SJCRH30 (cell line): Measurements from ENCODE around the gene PLA2R1. TPM values are rescaled to one million over a fixed set of nuclear protein-coding genes. Genes with fewer than 3 reads are reported as not detected.
"Not testable (repeated sequence)": the region's sequence is repeated elsewhere in the genome, so short reads cannot be mapped to it uniquely, and the experiment has no call there.

Experiments used
- DNase-seq, 2 experiments: peaks; one replicate each; pipeline ENCODE4 v3.0.0-alpha.2; 2015 to 2020
- H3K27ac ChIP-seq: fragments of 250-450 bp; sonication (Bioruptor Pico); 2 replicates; pipeline ENCODE4 v1.5.1; 2020; ENCODE audit warnings: mild to moderate bottlenecking, moderate library complexity
- H3K27me3 ChIP-seq: fragments of 250-450 bp; sonication (Bioruptor Pico); 2 replicates; pipeline ENCODE4 v1.5.1; 2020; ENCODE audit warnings: mild to moderate bottlenecking, moderate library complexity
- H3K36me3 ChIP-seq: fragments of 250-450 bp; sonication (Bioruptor Pico); 2 replicates; pipeline ENCODE4 v1.5.1; 2020; ENCODE audit warnings: mild to moderate bottlenecking, moderate library complexity
- H3K4me1 ChIP-seq: fragments of 250-450 bp; sonication (Bioruptor Pico); 2 replicates; pipeline ENCODE4 v1.5.1; 2020; ENCODE audit warnings: mild to moderate bottlenecking, moderate library complexity
- H3K4me3 ChIP-seq: fragments of 250-450 bp; sonication (Bioruptor Pico); 2 replicates; pipeline ENCODE4 v1.5.1; 2020; ENCODE audit warnings: mild to moderate bottlenecking, moderate library complexity
- H3K9me3 ChIP-seq: fragments of 250-450 bp; sonication (Bioruptor Pico); replicated peaks from 2 replicates; pipeline ENCODE4 v1.5.1; 2020; ENCODE audit warnings: mild to moderate bottlenecking, moderate library complexity
- total RNA-seq: library from RNA; depleted of rRNA; stranded (reverse); fragments of >200 nt; shearing (Covaris generic); gene quantifications from 2 replicates; pipeline ENCODE4 v1.2.3, GENCODE V29; 2014

PLA2R1 gene
- total RNA-seq, 1 experiment from 2014 or later, result not detected

DNA sequence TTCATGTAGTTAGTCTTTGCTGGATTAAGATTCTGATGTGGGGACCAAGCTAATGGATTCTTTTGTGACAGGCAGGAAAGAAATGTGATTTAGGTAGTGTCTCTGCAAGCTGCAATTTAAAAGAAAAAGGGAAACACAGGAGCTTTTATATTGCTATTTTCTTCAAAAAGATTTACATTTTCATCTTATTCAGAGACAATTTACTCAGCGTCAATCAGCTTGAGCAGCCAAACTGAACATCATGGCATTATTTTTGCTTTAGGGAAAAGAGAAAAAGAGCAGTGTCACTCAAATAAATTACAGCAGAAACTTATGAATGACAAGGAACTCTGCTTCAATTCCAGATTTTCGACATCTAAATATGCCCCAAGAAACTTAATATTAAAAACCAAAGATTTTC lies 67.4 kb downstream of the PLA2R1 start:
- DNase-seq, result no peak
- Histone ChIP-seq H3K27ac (no peak overlapping the region), H3K4me1 (no peaks in the 10 kb centered on the region), H3K36me3 (no peaks in the 10 kb centered on the region), H3K9me3 (no peaks in the 10 kb centered on the region), H3K27me3 (no peaks in the 10 kb centered on the region), H3K4me3 (no peak overlapping the region)

- H3K27ac ChIP-seq, result no peak overlapping the region
- no peaks in the 10 kb centered on the region for H3K4me1 ChIP-seq
- no peaks in the 10 kb centered on the region for H3K36me3 ChIP-seq
- H3K4me3 ChIP-seq, result no peak overlapping the region
- no peaks in the 10 kb centered on the region for H3K27me3 ChIP-seq
- no peak for DNase-seq
- no peaks in the 10 kb centered on the region for H3K9me3 ChIP-seq
Measured at GRCh38 chr2:159989249-159989648, 73.2 kb downstream of the PLA2R1 start.

- Histone ChIP-seq H3K4me3 (no peak overlapping the region), H3K27ac (no peak overlapping the region), H3K4me1 (no peaks in the 10 kb centered on the region), H3K27me3 (no peaks in the 10 kb centered on the region), H3K9me3 (no peaks in the 10 kb centered on the region), H3K36me3 (no peaks in the 10 kb centered on the region)
- DNase-seq, result no peak
Measured at GRCh38 chr2:159988412-159988970, 73.9 kb downstream of the PLA2R1 start.

DNA sequence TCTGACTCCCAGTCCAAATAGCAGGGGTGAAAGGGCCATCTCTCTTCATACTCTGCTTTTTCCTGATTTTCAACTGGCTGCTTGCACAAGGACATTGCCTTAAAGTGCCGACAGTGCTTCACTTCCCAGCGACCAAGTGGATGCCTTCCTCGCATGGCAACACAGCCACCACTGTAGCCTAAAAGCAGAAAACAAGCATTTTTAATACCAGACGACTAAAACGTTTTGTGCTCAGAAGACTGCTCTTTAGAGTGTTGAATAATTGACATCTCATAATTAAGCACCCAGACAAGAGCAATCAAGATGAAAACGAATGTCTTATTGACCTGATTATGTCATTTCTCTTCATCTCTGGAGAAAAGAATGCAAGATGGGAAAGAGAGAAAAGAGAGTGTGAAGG lies 75.2 kb downstream of the PLA2R1 start:
- 0 out of 2 replicates have a peak, but pooled peaks cover under 1% of the 10 kb centered on the region for H3K27me3 ChIP-seq
- DNase-seq, result no peak
- no peaks in the 10 kb centered on the region for H3K4me1 ChIP-seq
- no peaks in the 10 kb centered on the region for H3K9me3 ChIP-seq
- H3K36me3 ChIP-seq, result no peaks in the 10 kb centered on the region
- no peak overlapping the region for H3K4me3 ChIP-seq
- H3K27ac ChIP-seq, result no peak overlapping the region

DNA sequence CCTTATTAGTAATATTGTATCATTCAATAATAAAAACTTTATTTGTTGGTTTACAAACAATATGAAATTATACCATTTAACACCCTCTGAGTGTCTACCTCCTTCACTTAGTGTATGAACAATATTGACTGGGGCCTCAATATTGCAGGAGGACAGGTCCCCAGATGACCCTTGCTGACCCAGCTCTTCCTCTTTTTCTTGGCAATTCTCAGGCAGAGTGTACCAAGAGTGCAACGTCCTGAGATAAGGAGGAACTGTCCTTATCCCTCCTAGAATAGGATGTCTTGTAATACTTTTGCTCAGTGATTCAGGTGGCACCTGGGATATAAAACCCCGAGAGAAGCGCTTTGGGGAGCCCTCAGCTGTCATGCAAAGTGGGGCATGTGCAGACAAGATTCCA lies 76.8 kb downstream of the PLA2R1 start:
- Histone ChIP-seq H3K36me3 (no peaks in the 10 kb centered on the region), H3K27me3 (0 out of 2 replicates have a peak, but pooled peaks cover 3% of the 10 kb centered on the region), H3K4me1 (no peaks in the 10 kb centered on the region), H3K27ac (no peak overlapping the region), H3K4me3 (no peak overlapping the region), H3K9me3 (no peaks in the 10 kb centered on the region)
- DNase-seq, result no peak

DNA sequence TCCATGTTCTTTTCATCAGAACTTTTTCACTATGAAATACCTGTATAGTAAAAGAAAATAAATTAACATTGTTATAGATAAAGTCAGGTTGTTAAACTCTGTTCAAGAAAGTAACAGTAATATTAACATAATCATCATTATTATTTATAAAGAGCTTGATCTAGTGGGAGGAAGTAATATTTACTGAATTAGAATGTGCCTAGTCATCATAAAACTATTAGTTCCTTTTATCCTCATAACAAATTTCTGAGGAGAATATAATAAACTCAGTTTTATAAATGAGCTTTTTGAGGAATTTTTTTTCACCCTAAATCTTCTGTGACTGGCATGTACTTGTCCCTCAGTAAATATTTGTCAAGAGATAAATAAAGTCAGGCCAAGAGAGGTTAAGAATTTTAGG lies 78.4 kb downstream of the PLA2R1 start:
- Histone ChIP-seq H3K9me3 (no peaks in the 10 kb centered on the region), H3K36me3 (no peaks in the 10 kb centered on the region), H3K27ac (no peak overlapping the region), H3K27me3 (0 out of 2 replicates have a peak, but pooled peaks cover 3% of the 10 kb centered on the region), H3K4me3 (no peak overlapping the region), H3K4me1 (no peaks in the 10 kb centered on the region)
- no peak for DNase-seq

- Histone ChIP-seq H3K27ac (no peak overlapping the region), H3K4me3 (no peak overlapping the region), H3K9me3 (no peaks in the 10 kb centered on the region), H3K27me3 (0 out of 2 replicates have a peak, but pooled peaks cover 3% of the 10 kb centered on the region), H3K4me1 (no peaks in the 10 kb centered on the region), H3K36me3 (no peaks in the 10 kb centered on the region)
- no peak for DNase-seq
Measured at GRCh38 chr2:159982842-159983785, 79.3 kb downstream of the PLA2R1 start.

GRCh38 chr2:159982270-159982669 lies 80.1 kb downstream of the PLA2R1 start:
- no peaks in the 10 kb centered on the region for H3K36me3 ChIP-seq
- H3K4me1 ChIP-seq, result no peaks in the 10 kb centered on the region
- H3K27ac ChIP-seq, result no peak overlapping the region
- no peak overlapping the region for H3K4me3 ChIP-seq
- DNase-seq, result no peak
- no peaks in the 10 kb centered on the region for H3K9me3 ChIP-seq
- 0 out of 2 replicates have a peak, but pooled peaks cover 3% of the 10 kb centered on the region for H3K27me3 ChIP-seq

DNA sequence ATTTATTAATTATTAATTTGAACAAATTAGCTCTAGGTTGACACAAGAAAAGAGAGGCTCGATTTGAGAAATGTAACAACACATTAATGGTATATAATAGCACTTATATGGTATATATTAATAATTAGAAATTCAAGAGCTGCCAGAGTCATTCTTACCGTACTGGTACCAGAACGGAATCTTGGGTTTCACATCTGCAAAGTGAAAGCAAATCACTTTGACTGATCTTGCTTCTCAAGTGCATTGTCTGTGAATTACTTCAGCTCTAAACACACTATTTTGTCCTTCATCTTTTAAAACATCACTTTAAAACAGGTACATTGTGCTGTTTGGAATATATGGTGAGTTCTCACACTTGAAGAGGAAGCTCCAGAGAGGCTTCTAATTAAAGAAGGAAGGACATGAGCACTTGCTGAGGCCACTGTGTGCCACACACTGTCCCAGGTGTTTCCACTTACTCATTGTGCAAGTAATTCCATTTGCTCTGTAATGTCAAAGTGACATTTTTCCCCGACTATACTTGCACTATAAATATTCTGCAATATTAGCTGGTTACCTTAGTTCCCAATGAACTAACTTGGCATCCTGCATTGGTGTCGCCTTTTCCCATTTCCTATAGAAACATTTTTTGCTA lies 85.8 kb downstream of the PLA2R1 start:
- Histone ChIP-seq H3K4me1 (no peaks in the 10 kb centered on the region), H3K9me3 (no peaks in the 10 kb centered on the region), H3K27me3 (no peaks in the 10 kb centered on the region), H3K36me3 (no peaks in the 10 kb centered on the region), H3K27ac (no peak overlapping the region), H3K4me3 (no peak overlapping the region)
- no peak for DNase-seq

- H3K4me3 ChIP-seq, result no peak overlapping the region
- DNase-seq, result no peak
- H3K27ac ChIP-seq, result no peak overlapping the region
- H3K9me3 ChIP-seq, result no peaks in the 10 kb centered on the region
- H3K4me1 ChIP-seq, result no peaks in the 10 kb centered on the region
- no peaks in the 10 kb centered on the region for H3K36me3 ChIP-seq
- no peaks in the 10 kb centered on the region; the same call in 1 of the 2 replicates for H3K27me3 ChIP-seq
Measured at GRCh38 chr2:159973325-159973724, 89.1 kb downstream of the PLA2R1 start.

GRCh38 chr2:159971365-159972152 lies 90.9 kb downstream of the PLA2R1 start:
- no peaks in the 10 kb centered on the region for H3K4me1 ChIP-seq
- H3K36me3 ChIP-seq, result no peaks in the 10 kb centered on the region
- no peaks in the 10 kb centered on the region; the same call in 1 of the 2 replicates for H3K27me3 ChIP-seq
- H3K9me3 ChIP-seq, result no peaks in the 10 kb centered on the region
- H3K27ac ChIP-seq, result no peak overlapping the region
- H3K4me3 ChIP-seq, result no peak overlapping the region
- no peak for DNase-seq

DNA sequence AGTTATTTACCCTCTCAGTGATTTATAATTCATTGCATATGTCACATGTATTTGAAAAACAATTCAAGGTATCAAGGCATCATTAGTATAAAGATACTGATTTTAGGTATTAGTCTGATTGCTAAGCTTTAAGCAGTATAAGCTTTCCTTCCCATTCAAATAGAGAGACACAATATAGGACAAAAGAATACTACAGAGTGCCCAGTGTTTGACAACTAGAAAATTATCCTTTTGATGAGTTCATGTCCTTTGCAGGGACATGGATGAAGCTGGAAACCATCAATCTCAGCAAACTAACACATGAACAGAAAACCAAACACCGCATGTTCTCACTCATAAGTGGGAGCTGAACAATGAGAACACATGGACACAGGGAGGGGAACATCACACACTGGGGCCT lies 91.9 kb downstream of the PLA2R1 start:
- H3K4me1 ChIP-seq, H3K9me3 ChIP-seq, H3K27ac ChIP-seq, DNase-seq, H3K4me3 ChIP-seq, H3K27me3 ChIP-seq, H3K36me3 ChIP-seq: not testable (repeated sequence)

- H3K36me3 ChIP-seq, result no peaks in the 10 kb centered on the region
- H3K4me1 ChIP-seq, result no peaks in the 10 kb centered on the region
- no peaks in the 10 kb centered on the region for H3K9me3 ChIP-seq
- no peak overlapping the region for H3K27ac ChIP-seq
- no peaks in the 10 kb centered on the region; the same call in 1 of the 2 replicates for H3K27me3 ChIP-seq
- DNase-seq, result peak; percentile 20 to 69
- no peak overlapping the region for H3K4me3 ChIP-seq
Measured at GRCh38 chr2:159968279-159968900, 94.0 kb downstream of the PLA2R1 start.

- Histone ChIP-seq H3K36me3 (no peaks in the 10 kb centered on the region), H3K9me3 (no peaks in the 10 kb centered on the region), H3K4me1 (no peaks in the 10 kb centered on the region; the same call in 1 of the 2 replicates), H3K27ac (no peak overlapping the region), H3K4me3 (no peak overlapping the region), H3K27me3 (no peaks in the 10 kb centered on the region)
- DNase-seq, result no peak
Measured at GRCh38 chr2:159963700-159964099, 98.7 kb downstream of the PLA2R1 start.
